ENCODE measurements around the gene SCYL1. TPM values are rescaled to one million over a fixed set of nuclear protein-coding genes. Genes with fewer than 3 reads are reported as not detected.
"Not testable (repeated sequence)": the region's sequence is repeated elsewhere in the genome, so short reads cannot be mapped to it uniquely, and the experiment has no call there.

The SCYL1 gene
- total and polyA plus RNA-seq, 7 donors: 66.9 to 106 (median 87.4) TPM

GRCh38 chr11:65562788-65563187 is 37.9 kb downstream of the SCYL1 start:
- DNase-seq: no peak
- ATAC-seq: no peak
- Histone ChIP-seq H3K36me3 (ENCODE audit: insufficient read depth in 1 of 2, low read depth in 1 of 2) (peaks cover 0 to 2% of the 10 kb centered on the region in 2 donors), H3K4me3 (no peak overlapping the region), H3K27ac (peak overlapping the region; percentile 99), H3K27me3 (ENCODE audit: insufficient read depth in 3 of 3, low read length in 2 of 3) (no peaks in the 10 kb centered on the region), H3K9me3 (no peaks in the 10 kb centered on the region), H3K4me1 (peaks cover 41% of the 10 kb centered on the region)
- TF ChIP-seq CTCF (IDR thresholded peaks at IDR 0.05): no peak
- intact Hi-C loops (cut with DNase I): no loop called here
- 79 to 92% (median 80%) methylated on average over 8 to 9 of the region's 9 CpGs for WGBS, 3 donors

- H3K4me1 ChIP-seq: peaks cover 43% of the 10 kb centered on the region
- no peak for TF ChIP-seq CTCF (IDR thresholded peaks at IDR 0.05)
- 90 to 95% (median 93%) methylated on average over 4 of the region's 4 CpGs for WGBS, 3 donors
- H3K9me3 ChIP-seq: no peaks in the 10 kb centered on the region
- intact Hi-C loops (cut with DNase I): no loop called here
- ATAC-seq: no peak
- no peaks in the 10 kb centered on the region for H3K27me3 ChIP-seq (ENCODE audit: insufficient read depth in 3 of 3, low read length in 2 of 3)
- H3K27ac ChIP-seq: peak overlapping the region; percentile 5
- H3K4me3 ChIP-seq: no peak overlapping the region
- DNase-seq: no peak
- H3K36me3 ChIP-seq (ENCODE audit: insufficient read depth in 1 of 2, low read depth in 1 of 2): peaks cover 0 to 7% of the 10 kb centered on the region in 2 donors
Observed at GRCh38 chr11:65563601-65564000, 38.7 kb downstream of the SCYL1 start.

- peaks cover 37% of the 10 kb centered on the region for H3K4me1 ChIP-seq
- H3K4me3 ChIP-seq; DNase-seq; intact Hi-C loops (cut with DNase I); H3K9me3 ChIP-seq; H3K36me3 ChIP-seq (ENCODE audit: insufficient read depth in 1 of 2, low read depth in 1 of 2); H3K27me3 ChIP-seq (ENCODE audit: insufficient read depth in 3 of 3, low read length in 2 of 3); ATAC-seq: not testable (repeated sequence)
- 74 to 91% (median 74%) methylated on average over 12 of the region's 12 CpGs for WGBS, 3 donors
- H3K27ac ChIP-seq: peak overlapping the region; percentile 61
Observed at GRCh38 chr11:65564879-65565559, 40.1 kb downstream of the SCYL1 start.

- no peak for TF ChIP-seq CTCF (IDR thresholded peaks at IDR 0.05)
- WGBS, 3 donors: 73 to 81% (median 81%) methylated on average over 7 of the region's 7 CpGs
- no peak overlapping the region for H3K4me3 ChIP-seq
- H3K9me3 ChIP-seq: no peaks in the 10 kb centered on the region
- no peaks in the 10 kb centered on the region for H3K27me3 ChIP-seq (ENCODE audit: insufficient read depth in 3 of 3, low read length in 2 of 3)
- DNase-seq: no peak
- peak overlapping the region; percentile 61 for H3K27ac ChIP-seq
- peaks cover 31% of the 10 kb centered on the region for H3K4me1 ChIP-seq
- intact Hi-C loops (cut with DNase I): no loop called here
- ATAC-seq: no peak
- peaks cover 0 to 7% of the 10 kb centered on the region in 2 donors for H3K36me3 ChIP-seq (ENCODE audit: insufficient read depth in 1 of 2, low read depth in 1 of 2)
Observed at GRCh38 chr11:65565624-65566453, 41.0 kb downstream of the SCYL1 start.

All from psoas muscle (tissue), 8 donors.